ENCODE results near the gene PLEKHM3.

GRCh38 chr2:207812726-207813080, 212.6 kb downstream of the PLEKHM3 start:
- no peak for TF ChIP-seq CTCF (IDR thresholded peaks at IDR 0.05)
- no peak for TF ChIP-seq POLR2AphosphoS5 (IDR thresholded peaks at IDR 0.05)
